HG03378 (cell line): ENCODE data around the gene FGF3.

Experiments
- ATAC-seq: cut with Tn5 transposase; IDR thresholded peaks from one replicate; pipeline ENCODE4 v1.9.1; 2021; ENCODE audit warnings: mild to moderate bottlenecking, moderate library complexity; ENCODE audit not compliant: unreplicated experiment

Gene FGF3

DNA sequence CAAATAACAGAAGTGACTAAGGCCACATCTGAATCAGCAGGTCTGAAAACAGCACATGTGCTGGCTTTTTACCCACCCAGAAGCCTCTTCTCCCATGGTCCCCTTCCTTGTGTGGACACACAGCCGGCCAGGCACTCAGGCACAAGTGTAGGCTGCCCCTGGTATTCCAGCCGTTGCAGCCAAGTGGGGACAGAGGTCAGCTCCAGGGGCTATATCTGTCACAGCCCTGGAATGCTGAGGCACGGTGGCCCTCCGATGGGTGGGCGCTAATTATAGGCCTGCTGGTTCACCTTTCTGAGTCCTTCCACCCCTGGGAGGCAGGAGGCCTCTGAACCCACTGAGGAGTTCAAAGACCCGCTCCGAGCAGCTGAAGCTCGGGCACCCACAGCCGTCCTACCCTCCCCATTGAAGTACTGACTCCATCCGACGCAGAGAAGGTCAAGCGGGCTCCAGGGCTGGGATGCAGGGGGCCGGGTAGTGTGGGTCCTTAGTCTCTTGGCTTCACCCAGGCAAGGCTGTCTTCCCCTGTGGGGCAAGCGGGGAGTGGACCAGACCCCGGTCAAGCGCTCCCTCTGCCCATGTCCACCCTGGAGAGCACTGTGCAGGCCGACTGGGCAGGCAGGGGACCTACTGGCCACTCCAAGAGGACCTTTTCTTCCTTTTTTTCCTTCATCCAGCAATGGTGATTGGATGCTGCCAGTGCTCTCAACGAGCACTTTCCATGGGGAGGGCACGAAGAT lies 14.3 kb downstream of the FGF3 start:
- no peak for ATAC-seq

- ATAC-seq: no peak
These were observed 15.5 kb downstream of the FGF3 start for GRCh38 chr11:69803604-69804218.

DNA sequence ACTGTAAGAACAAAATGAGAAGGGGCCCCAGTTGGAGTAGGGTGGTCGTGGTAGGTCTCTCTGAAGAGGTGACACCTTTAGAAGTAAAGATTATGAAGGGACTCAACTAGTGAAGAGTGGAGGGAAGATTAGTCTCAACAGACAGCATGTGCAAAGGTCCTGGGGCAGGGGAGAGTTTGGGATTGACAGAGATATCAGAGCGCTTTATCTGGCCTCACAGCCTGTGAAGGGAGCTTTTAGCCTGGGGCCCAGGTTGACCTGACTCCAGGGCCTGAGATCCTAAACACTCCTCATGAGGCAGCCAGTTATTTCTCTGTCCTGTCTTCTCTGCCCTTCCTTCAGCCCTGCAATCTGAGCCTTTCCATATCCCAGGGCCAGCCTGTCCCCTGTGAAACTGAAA lies 16.2 kb downstream of the FGF3 start:
- no peak for ATAC-seq

DNA sequence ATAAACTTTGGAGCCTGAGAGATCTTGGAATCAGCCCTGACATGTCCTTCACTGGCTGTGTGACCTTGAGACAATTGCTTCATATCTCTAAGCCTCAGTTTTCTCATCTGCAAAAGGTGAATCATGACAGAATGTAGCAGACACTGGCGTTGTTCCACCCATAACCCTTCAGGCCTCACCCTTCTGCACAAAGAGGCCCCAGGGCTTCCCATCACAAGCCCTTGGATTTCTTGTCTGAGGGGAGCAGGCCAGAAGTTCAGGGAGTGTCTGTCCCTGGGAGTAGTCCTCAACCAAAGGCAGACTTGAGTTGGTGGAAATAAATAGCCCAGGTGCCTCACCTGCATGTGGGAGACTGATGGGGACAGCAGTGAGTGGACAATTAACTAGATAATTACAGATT lies 16.6 kb downstream of the FGF3 start:
- ATAC-seq: no peak

GRCh38 chr11:69801513-69802335 lies 17.5 kb downstream of the FGF3 start:
- ATAC-seq: no peak

DNA sequence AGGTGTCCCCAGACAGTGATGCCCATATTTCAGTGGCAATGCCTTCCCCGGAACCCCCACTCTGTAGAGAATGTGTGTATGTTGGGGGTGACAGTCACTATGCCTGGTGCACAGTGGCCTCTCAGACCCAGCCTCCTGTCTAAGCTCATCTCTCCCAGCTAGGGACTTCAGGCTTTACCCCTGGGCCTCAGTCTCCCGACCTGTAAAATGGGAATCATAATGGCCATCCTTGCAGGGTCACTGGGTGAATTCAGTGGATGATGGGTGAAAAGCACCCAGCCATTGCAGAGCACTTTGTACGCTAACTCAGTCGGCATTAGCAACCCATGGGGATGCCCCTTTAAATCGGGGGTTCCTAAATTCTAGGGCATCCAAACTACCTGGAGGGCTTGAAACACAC lies 18.9 kb downstream of the FGF3 start:
- ATAC-seq: no peak

- no peak for ATAC-seq
These were observed 19.6 kb downstream of the FGF3 start for GRCh38 chr11:69799582-69799981.

DNA sequence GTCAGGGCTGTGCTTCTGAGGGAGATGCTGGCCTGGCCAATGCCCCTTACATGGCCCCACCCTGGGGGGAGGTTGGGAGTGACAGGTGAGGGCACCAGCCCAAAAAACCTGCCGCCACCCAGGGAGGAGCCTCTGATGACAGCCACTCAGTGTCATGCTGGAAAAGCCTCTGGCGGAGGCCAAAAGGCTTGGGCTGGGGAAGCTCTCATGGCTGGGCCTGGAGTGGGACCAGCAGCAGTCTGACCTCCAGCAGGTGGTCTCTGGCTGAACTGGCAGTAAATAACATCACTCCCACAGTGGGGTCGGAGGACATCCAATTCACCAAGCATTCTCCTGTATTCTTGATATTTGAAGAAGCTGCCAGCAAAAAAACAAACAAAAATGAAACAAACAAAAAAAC lies 20.1 kb downstream of the FGF3 start:
- no peak for ATAC-seq

DNA sequence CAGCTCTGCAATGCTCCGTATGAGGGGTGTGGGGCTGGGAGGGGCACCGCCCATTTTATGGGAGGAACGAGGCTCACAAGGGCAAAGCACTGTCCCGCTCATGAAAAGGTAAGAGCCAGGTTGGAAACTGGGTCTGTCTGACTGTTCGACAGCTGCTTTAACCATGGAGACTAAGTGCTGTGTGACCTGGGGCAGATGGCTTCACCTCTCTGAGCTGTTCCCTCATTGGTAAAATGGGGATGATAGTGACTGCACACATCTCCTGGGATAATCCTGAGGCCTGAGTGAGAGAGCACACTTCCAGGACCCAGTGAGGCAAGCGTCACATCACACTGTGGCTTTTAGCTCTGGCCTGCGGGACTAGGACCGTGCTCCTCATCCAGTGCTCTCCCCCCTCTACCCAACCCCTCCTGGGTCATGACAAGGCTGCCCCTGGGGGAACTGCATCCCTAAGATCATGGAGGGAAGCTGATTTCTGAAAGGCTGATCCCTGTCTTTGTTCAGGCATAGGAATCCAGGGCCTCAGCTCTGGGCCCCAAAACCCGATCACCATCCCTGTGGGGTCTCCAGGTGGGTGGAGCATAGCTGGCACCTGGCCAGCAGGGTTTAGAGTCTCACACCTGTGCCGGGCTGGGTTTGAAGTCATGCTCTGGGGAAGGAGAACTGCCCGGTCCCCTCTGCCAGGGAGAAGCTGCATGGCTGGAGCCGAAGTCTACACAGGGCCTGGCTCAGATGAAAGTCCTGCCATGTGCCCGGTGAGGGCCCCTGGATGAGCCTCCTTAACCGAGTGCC lies 21.3 kb downstream of the FGF3 start:
- no peak for ATAC-seq

GRCh38 chr11:69797156-69797555 lies 22.1 kb downstream of the FGF3 start:
- ATAC-seq: no peak

DNA sequence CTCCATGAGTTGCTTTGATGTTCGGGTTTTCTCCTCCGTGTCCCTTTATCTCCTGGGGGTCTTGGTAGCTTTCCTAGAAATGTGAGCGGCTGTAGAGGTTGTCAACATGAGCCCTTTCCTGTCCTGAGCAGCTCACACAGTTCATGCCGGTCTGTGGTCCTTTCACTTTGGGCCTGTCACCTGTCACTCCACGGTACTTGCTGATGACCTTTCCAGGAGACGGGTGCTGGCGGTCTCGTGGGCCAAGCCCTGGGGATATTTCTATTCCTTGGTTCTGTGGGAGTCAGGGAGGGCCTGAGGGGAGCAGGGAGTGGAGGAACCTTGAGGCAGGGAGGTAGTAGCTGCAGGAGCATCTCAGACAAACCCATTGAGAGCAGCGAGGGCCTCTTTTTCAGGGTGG lies 23.2 kb downstream of the FGF3 start:
- no peak for ATAC-seq

GRCh38 chr11:69791276-69792180 lies 27.7 kb downstream of the FGF3 start:
- no peak for ATAC-seq

DNA sequence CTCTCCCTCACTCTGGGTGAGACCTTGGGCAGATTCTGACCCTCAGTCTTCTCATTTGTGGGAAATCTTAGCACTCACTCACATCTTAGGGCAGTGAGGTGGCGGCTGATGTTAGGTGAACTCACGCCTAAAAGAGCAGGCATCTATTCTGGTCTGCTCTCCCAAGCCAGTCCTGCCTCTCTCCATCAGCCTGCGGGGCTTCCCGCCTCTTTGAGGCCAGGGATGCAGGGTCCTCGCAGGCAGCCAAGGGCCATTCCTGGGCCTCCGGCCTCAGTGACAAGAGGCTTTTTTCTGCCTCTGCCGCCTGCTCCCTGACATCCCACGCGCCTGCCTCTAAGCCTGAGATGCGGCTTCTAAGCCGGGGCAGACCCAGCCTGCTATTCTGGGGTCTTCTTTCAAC lies 30.3 kb downstream of the FGF3 start:
- no peak for ATAC-seq

DNA sequence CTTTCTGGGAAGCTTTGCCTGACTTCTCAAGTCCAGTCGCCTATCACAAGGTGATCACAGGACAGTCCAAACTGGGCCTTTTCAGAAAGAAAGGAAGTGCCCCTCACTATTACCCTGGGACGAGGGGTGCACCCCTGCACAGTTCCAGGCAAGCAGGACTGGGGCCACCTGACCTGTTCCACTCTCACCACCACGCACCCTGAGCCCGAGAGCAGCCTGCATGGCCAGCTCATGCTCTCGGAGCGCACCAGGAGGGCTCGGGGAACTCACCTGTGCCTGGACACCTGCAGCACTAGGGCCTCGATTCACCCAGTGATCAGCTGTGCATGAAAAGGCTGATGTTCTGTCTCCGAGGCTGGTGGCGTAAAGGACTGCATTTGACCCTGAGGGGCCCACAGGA lies 31.3 kb downstream of the FGF3 start:
- no peak for ATAC-seq

- ATAC-seq: no peak
These were observed 31.8 kb downstream of the FGF3 start for GRCh38 chr11:69787457-69787856.

DNA sequence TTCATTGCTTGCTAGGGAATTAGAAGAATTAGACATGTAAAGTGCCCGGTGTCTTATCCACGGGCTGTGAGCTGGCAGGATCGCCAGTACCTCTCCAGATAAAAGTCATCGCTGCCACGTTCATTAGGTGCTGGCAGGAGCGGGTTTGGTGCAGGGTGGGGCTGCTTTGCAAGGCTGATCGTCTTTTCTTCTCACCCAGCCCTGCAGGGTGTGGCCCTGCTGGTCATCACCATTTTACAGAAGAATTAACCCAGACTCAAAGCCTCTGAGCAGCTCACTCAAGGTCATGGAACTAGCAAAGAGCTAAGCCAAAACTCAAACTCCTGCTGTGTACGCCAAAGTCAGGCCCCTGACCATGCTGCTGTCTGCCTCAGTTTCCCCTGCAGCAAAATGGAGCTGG lies 38.0 kb downstream of the FGF3 start:
- no peak for ATAC-seq

- ATAC-seq: no peak
These were observed 40.8 kb downstream of the FGF3 start for GRCh38 chr11:69778373-69778772.

DNA sequence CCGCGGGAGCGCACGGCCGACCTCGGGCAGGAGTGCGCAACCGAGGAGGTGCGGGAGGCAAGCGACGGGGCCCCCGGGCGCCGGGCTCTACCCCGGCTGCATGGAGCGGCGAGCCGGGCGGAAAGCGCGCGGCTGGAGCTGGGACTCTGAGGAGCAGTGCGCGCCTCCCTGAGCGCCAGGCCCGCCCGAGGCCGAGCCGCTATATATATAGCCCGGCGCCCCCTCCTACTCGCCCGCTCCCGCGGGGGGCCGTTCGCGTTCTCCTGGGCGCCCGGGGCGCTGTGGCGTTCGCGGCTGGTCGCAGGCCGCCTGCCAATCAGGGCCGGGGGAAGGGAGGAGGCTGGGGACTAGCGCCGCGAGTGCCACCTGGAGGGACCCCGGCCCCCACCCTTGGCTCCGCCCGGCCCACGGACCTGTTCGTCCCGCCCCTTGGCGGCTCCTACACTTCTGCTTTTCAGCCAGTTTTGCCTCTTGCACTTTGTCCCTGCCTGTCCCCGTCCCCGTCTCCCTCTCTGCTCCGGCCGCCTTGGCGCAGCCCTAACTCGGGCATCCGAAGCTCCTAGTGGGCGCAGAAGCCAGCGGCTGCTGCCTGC lies 44.0 kb downstream of the FGF3 start, which contains the start of gene FGF4:
TSS of gene FGF4 (minus strand) at position 179 of the 593 bp plus-strand sequence. CDS start 257 bp downstream, outside the sequence.
- ATAC-seq: no peak

GRCh38 chr11:69774354-69775162 lies 44.7 kb downstream of the FGF3 start:
- ATAC-seq: no peak
